NCI-H1105 treated with DMSO at 0.1 percent for 48 hours (cell line): ENCODE results near the gene TENM3.
A peak's percentile ranks its signal among the peaks of the same experiment; 100 is the strongest.

Experiments
- DNase-seq: peaks from one replicate; lab custom pipeline; 2025; lab: John Stamatoyannopoulos, UW

TENM3 gene

DNA sequence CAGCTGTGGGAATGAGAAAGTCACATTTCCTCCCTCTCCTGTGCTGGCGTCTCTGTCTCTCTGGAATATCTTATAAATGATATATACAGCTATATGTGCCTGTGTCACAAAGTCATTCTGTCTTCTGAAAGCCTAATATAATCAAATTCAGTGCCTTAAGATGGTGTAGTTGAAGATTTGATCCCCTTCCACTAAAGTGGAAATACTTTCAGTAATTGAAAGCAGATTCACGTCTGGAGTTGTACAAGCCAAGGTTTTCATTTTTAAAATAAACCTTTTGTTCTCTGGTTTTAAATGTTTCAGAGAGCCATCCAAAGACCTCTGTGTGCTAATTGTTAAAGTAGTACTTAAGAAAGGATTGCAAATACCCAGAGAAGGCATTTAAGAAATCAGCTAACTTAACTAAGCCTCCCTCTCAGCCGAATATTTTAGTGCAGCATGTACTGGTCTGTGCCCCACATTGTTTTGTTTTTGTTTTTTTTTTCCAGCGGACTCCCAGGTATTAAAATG lies 206.8 kb downstream of the TENM3 start:
- DNase-seq, result peak; percentile 11

DNA sequence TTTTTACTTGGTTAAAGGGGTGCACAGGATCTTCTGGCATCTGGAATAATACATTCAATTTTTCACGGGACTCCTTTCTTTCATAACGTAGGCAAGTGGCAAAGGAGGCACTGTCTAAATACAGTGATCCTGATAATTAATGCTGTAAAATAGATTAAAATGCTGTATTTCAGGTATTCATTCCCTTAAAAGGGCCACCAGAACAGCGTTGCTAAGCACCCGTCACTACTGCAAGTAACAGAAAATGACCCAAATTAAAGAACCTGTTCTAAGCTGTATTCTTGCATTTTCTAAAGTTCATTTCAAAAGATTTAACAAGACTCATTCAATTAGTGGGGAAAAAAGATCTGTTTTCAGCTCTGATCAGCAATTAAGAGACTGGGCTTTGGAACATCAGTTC lies 208.2 kb downstream of the TENM3 start:
- peak; percentile 33 for DNase-seq

DNA sequence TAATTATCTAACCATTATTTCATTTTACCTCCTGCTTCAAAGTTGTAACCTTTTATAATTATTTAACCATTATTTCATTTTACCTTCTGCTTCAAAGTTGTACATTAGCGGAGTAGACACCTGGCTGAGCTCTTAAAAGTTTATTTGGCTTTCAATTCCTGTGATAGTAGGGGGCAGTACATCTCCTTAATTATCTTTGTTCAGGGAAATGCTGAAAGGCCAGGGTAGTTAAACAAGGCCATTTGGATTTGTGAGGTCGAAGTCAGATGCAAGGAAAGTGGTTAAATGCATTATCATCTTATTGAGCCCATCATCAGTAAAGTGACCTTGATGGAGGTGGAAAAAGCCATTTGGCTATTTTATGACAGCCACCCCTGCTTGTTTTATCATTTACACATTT lies 210.6 kb downstream of the TENM3 start:
- peak; percentile 88 for DNase-seq

DNA sequence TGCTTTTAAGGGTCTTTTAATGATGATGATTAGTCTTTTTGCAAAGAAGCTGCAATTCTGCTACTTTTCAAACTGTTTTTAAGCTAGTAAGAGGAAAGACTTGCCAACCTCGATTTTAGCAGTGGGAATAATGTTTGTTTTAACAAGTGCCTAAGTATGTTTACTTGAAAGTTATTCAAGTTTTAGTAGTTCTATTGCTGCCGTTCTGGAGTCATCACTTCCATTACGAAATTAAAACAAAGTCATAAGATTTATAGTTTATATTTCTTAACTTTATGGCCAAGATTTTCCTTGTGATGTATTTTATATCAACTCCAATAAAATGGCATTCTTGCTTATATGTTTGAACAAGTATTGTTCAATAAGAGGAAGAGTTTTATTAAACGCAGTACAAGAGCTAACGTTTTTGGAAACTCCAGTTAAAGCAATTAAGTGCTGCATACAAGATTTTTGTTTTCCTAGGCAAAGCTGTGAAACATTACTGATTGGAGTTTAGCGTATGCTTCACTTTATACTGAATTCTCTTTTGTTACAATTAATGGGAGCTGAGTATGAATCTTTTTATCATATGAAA lies 211.3 kb downstream of the TENM3 start:
- DNase-seq, result peak; percentile 69

DNA sequence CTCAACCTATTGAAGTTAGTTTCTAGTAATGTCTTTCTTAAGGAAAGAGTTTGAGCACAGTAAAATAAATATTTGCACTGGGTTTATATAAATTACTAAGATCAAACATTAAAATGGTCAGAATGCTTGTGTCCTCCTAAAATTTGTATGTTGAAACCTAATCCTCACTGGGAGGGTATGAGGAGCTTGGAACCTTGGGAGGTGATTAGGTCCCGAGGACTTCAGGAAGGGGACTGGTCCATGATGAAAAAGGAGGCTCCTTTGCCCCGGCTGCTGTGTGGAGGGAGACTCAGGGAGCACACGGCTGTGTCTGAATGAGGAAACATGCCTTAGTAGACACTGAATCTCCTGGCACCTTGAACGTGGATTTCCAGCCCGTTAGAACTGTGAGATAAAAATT lies 221.9 kb downstream of the TENM3 start:
- no peak for DNase-seq

DNA sequence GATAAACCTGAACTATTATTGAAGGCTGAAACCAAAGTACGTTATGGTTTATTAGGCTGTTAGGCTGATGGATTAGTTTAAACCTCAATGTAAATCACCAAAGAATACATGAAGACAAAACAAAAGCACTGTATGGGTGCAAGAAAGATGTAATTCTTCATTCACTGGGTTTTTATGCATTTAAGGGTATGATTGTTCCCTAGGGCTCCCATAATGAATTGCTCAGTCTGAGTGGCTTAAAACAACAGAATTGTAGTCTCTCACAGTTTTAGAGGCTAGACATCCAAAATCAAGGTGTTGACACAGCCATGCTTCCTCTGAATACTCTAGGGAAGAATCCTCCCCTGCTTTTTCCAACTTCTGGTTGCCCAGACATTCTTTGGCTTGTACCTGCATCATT lies 222.8 kb downstream of the TENM3 start:
- DNase-seq, result no peak

DNA sequence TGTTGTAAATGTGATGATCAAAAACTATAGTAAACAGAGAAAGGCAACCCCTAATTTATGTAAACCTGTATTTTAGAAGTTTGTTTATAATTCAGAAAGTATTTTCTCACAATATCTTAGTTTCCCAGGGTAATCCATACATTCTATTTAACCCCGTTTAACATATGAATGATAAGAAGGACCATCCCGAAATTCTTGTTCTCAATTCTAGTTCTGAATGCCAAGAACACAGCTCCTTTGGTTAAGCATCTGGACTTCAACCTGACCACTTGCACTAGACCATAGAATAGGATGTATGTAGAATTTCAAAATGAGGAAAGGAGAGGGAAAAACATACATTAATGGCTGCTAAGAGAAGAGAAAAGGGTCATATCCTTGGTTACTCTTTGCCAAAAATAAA lies 227.0 kb downstream of the TENM3 start:
- no peak for DNase-seq

DNA sequence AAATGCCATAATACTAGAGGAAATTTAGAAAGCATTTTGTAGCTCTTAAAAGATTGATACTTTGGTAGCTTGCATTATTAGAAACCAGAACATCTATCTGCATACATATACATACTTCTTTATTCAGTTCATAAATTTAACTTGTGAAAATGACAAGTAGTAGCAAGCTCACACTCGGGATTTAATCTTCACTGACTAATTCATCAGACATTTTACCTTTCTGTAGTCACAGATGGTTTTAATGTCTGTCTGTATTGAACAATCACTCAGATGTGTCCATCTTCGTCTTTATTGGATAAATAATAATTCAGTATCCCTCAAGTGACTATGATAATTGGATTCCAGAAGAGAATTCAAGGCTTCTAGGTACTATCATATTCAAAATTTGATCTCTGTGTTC lies 232.3 kb downstream of the TENM3 start:
- DNase-seq, result no peak

DNA sequence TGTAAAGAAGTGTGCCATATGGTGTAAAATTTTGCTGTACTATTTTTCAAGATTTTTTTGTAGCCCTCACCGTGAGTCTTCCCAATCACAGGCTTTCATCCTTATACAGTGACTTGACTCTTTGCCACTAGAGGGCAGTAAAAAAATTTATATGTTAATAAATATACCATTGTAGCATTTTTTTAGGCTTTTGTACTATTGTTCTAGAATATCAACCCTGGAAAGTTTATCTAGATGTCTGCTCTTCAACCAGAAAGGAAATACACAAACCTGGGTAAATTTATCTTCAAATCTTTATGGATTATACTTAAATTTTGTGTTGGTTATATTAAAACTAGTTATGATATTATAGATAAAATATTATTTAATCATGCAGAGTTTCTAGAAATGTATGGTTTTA lies 235.3 kb downstream of the TENM3 start:
- peak; percentile 61 for DNase-seq

DNA sequence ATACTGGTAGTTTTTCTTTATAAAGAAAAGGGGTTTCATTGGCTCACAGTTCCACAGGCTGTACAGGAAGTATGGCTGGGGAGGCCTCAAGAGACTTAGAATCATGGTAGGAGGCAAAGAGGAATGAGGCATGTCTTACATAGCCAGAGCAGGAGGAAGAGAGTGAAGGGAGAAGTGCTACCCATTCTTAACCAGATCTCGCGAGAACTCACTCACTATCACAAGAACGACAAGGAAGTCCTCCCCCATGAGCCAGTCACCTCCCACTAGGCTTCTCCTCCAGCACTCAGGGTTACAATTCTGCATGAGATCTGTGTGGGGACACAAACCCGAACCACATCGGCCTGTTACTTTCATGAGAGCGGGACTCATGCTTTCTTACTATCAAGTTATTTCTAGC lies 240.5 kb downstream of the TENM3 start:
- no peak for DNase-seq

DNA sequence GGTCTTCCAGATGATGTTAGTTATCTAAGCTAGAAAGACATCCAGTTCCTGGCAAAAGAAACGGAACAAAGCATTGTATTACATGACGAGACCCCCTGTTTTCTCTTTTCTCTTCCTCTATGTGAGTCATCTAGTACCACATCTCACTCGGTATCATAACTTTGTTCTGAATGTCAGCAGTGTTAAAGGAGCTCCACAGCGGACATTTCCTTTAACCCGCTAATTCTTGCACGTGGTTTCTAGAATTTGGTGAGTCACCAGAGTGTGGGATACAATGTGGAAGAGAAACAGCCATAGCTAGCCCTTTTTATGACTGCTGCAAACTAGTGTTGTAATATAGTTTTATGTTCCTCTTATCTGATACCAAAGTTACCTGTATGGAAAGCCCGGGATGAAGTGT lies 243.7 kb downstream of the TENM3 start:
- DNase-seq, result no peak

DNA sequence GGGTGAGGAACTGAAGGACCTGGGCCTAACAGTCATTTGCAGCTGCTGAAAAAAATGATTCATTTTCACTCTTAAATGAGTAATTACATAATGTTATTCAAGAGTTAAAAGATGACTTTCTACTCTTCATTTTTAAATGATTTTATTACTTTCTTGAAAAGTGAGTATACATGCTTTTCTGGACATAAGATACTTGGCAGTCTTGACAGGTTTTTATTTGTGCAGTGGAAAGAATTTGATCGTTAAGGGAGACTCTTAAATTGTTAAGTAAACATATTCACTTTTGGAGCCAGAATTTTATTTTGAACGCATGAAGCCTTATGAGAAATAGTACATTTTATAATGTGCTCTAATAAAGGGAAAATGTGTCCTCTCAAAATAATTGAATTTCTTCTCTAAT lies 245.7 kb downstream of the TENM3 start:
- DNase-seq, result peak; percentile 42

DNA sequence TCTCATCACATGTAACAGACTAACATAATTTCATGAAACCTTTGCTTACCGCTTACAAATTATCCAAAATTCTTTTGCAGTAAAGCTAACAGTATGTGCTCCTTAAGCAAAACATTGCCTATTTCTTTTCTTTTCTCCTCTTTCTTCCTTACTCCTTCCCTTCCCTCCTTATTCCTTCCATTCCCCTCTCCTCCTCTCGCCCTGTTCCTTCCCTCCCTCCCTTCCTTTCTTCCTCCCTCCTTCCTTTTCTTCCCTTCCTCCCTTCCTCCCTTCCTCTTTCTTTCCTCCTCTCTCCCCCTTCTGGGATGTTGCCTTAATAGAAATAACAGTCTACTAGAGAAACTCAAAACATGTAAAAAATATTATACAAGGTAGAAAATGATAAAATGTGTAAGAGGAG lies 246.4 kb downstream of the TENM3 start:
- no peak for DNase-seq

DNA sequence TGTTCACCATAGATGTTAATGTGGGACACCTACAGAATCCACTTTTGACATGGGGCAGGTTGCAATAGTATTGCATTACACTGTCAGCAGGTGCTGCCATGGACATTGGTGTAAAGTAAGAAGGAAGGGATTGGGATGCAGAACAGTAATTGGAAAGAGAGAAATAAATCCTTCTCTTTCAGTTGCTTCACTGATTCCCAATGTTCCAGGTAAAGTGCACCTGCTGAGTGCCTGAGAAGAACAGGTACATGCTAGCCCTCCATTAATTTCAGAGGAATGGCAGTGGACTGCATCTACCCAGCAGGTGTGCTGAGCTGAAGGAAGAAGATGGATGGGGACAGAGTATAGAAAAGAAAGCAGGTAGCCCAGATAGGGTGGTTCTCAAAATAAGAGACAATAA lies 248.5 kb downstream of the TENM3 start:
- DNase-seq, result peak; percentile 24

DNA sequence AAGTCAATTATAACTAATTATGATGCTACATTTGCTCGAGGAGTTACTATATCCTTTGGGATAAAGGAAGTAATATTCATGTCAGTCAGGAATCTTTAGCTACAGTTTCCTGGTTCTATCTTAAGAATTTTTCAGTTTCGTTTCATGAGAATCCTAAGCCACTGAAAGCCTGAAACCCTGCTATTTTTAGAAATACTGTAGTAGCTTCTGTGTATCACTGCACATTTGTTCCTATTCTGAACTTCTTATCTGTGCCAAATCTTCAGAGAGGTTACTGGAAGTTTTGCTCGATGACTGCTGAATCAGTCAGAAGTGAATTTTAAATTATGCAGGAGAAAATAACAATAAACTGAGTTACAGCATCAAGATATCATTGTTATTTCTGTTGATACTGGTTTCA lies 249.2 kb downstream of the TENM3 start:
- no peak for DNase-seq

DNA sequence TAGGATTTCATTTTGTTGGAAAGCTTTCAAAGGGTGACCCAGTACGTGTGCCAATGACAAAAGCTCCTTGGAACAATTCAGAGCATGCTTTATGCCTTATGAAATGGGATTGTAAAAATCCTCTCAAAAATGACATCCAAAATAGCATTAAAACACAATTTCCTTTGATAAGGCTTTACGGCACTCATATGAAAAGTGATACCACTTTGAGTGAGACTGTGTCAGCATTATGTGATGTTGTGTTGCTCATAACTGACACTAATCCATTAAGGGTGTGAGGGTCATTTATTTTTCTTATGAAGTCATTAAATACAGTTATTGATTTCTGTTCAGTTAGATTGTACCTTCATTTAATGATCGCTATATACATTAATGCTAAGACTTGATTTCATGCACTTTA lies 250.2 kb downstream of the TENM3 start:
- DNase-seq, result no peak

DNA sequence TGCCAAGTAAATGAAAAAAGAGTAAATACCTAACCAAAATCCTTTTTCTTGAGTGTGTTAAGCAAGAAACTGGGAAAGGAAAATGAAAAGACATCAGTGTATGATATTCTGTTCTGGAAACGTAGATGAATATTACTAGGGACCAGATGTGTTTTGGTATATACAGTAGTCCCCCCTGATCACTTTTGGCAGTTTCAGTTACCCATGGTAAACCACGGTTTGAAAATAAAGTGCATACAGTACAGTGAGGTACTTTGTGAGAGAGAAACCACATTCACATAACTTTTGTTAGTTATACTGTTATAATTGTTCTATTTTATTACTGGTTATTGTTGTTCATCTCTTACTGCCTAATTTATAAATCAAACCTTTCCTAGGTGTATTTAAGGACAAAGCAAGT lies 250.9 kb downstream of the TENM3 start:
- no peak for DNase-seq

DNA sequence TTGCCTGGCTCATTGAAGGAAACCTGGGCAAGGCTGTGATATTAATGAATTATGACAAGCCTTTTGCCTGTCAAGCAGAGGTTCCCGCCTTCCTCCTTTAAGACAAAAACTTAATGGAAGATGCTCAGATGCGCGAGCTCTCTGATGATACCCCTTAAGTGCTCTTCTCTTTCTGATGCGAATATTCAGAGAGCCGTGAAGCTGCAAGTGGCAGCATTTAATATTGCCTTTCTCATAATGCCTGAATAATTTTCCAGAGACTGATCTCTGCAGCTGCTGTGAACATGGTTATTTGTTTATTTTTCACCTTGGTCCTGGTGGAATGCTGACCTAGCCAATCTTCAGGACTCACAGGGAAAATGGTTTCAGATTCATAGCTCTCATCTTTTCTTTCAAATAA lies 251.8 kb downstream of the TENM3 start:
- DNase-seq, result peak; percentile 44

DNA sequence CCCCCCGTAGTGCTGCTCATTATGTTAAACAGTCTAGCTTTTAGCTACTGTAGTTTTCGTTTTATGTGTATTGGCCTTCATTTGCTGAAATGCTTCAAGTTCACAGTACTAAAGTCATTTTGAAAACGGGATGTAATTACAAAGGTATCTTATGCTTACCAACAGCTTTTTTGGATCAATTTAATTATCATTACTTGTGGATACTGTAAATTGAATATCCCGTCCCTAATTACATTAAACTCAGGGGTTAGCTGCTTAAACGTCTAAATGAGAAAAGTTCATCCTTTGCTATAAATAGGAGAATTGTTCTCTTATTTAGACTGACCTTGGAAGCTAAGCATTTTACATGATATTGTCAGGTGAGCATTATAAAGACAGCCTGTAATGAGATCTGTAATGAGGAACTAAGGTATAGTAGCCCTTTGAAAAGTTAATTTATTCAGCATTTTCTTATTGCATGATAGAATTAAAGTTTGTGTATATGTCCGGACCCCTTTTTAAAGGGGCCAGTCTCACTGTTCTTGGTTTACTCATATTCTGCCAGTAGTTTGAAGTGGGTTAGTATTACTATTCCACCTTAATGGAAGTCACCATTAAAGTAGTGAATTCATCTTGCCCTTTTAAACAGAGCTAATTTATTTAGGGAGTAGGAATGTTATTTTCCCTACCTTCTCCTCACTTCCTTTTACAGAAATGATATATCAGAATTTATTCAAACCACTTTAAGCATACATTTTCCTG lies 252.6 kb downstream of the TENM3 start:
- no peak for DNase-seq

DNA sequence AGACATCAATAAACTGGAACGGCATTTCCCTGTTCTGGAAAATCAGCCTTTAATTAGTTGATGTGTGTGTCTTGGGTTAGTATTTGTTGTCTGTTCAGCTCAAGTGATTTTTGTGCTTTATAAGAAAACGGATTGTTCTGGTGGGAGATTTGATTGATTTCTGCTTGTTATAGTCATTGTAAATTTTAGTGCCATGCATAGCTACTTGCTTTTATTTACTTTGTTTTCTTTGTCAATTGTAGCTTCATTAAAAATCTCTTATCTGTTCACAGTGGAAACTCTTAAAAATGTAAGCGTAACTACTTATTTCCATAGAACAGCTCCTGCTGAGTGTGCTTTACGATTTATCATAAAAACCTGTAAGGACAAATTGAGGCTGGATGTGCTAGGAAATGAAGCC lies 253.2 kb downstream of the TENM3 start:
- DNase-seq, result no peak

DNA sequence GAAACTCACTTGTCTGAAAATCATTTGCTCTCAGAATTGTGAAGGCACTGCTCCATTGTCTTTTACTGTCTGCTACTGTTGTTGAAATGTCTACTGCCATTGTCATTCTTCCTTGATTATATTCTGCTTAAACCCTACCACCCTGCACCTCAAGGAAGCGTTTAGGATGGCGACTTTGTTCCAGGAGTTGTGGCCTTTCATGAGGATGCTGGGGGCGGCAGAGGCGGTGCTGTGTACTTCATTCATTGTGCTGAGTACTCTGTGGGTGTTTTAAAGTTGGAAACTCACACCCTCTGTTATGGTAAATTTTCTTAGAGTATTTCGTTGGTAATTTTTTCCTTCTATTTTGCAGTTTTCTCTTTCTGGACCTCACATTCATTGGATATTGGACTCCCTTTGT lies 258.9 kb downstream of the TENM3 start:
- no peak for DNase-seq

DNA sequence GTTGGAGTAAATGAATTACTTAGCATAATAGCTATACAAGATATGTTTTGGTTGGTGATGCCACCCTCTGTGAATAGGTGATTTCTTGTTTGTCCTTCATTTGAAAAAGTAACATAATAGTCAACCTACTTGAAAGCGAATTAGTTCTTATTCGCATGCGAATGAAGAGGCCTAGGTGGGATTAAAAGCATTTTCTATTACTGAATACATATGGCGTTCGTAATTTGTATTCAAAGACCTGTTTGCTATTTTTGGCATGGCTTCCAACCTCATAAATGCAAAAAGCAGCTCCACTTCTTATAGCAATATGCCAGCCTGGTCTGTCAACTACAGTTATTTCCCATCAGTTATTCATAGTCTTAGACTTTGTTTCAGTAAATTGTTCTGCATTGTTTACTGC lies 261.3 kb downstream of the TENM3 start:
- DNase-seq, result no peak

DNA sequence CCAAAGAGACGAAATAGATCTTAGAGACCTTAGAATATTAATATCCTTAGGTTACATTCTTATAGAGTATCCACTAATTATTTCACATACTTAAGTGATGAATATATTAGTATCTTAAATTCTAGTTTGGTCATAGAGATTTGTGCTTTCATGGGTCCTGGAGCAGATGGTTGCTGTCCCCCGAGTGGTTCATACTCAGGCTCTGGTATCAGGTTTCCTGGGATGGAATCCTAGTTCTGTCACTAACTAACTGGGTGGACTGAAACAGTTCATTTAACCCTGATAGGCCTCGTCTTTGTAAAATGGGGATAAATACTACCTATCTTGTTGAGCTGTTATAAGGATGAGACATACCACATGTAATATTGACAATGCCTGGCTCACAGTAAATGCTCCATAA lies 264.6 kb downstream of the TENM3 start:
- DNase-seq, result no peak

DNA sequence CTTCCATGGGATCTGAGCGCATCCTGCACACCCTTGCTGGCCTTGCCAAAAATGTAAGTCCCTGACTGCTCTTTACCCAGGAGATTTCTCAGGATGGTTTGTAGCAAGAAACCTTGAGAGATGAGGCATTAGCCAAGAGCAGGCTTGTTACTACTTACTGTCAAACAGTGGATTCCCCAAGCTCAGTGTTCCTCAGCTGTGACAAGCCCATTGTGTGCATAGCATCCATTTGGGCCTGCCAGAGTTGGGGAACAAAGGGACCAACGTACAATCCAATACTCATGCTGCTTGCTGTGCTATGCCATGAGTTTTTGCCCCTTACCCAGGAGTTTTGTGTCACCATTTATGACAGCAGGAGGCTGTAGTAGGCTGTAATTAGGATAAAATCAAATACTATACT lies 267.6 kb downstream of the TENM3 start:
- no peak for DNase-seq
